H9 (cell line): ENCODE measurements around the gene LAX1. TPM values are rescaled to one million over a fixed set of nuclear protein-coding genes. Genes with fewer than 3 reads are reported as not detected.

ENCODE experiments used
- DNase-seq: peaks from one replicate; pipeline ENCODE4 v3.0.0-alpha.2; 2017
- H2AFZ ChIP-seq: one replicate; pipeline ENCODE4 v1.6.1; 2013; ENCODE audit warnings: mild to moderate bottlenecking, low read length, control low read depth, moderate library complexity
- H2AK5ac ChIP-seq: 2 replicates; pipeline ENCODE4 v1.6.1; 2013; ENCODE audit warnings: low read length, control low read depth, mixed read lengths; ENCODE audit not compliant: insufficient read length
- H2BK120ac ChIP-seq: one replicate; pipeline ENCODE4 v1.6.1; 2013; ENCODE audit warnings: low read depth, mild to moderate bottlenecking, low read length, control low read depth, inconsistent platforms; ENCODE audit not compliant: poor library complexity, severe bottlenecking
- H2BK12ac ChIP-seq: 2 replicates; pipeline ENCODE4 v1.6.1; 2013; ENCODE audit warnings: low read length, control low read depth, mixed read lengths, low read depth; ENCODE audit not compliant: insufficient read length
- H2BK15ac ChIP-seq: 2 replicates; pipeline ENCODE4 v1.6.1; 2013; ENCODE audit warnings: low read depth, low read length, control low read depth
- H2BK20ac ChIP-seq: one replicate; pipeline ENCODE4 v1.6.1; 2013; ENCODE audit warnings: low read depth, mild to moderate bottlenecking, low read length, control low read depth, inconsistent platforms; ENCODE audit not compliant: poor library complexity, severe bottlenecking
- H2BK5ac ChIP-seq: 2 replicates; pipeline ENCODE4 v1.6.1; 2013; ENCODE audit warnings: low read length, control low read depth, mixed read lengths; ENCODE audit not compliant: insufficient read length
- H3K14ac ChIP-seq: 2 replicates; pipeline ENCODE4 v1.6.1; 2013; ENCODE audit warnings: low read length, control low read depth; ENCODE audit not compliant: insufficient read depth
- H3K18ac ChIP-seq: 2 replicates; pipeline ENCODE4 v1.6.1; 2013; ENCODE audit warnings: low read depth, mild to moderate bottlenecking, mixed read lengths, low read length, control low read depth; ENCODE audit not compliant: insufficient read length
- H3K23ac ChIP-seq: 2 replicates; pipeline ENCODE4 v1.6.1; 2013; ENCODE audit warnings: low read length, control low read depth, mixed read lengths, low read depth; ENCODE audit not compliant: insufficient read length
- H3K23me2 ChIP-seq: 2 replicates; pipeline ENCODE4 v1.6.1; 2013; ENCODE audit warnings: low read depth, mild to moderate bottlenecking, mixed read lengths, low read length, control low read depth; ENCODE audit not compliant: insufficient read length, poor library complexity, severe bottlenecking
- H3K27ac ChIP-seq: 2 replicates; pipeline ENCODE4 v1.5.1; 2013; ENCODE audit warnings: low read length, control low read depth, mixed read lengths, low read depth; ENCODE audit not compliant: insufficient read length
- H3K27me3 ChIP-seq: 2 replicates; pipeline ENCODE4 v1.6.1; 2013; ENCODE audit warnings: low read length, control low read depth, inconsistent platforms; ENCODE audit not compliant: insufficient read depth
- H3K4ac ChIP-seq: 2 replicates; pipeline ENCODE4 v1.6.1; 2013; ENCODE audit warnings: low read depth, mild to moderate bottlenecking, control low read depth, inconsistent platforms, low read length, moderate library complexity
- H3K4me1 ChIP-seq: 2 replicates; pipeline ENCODE4 v1.6.1; 2013; ENCODE audit warnings: low read length, control low read depth, inconsistent platforms; ENCODE audit not compliant: insufficient read depth
- H3K4me2 ChIP-seq: 2 replicates; pipeline ENCODE4 v1.6.1; 2013; ENCODE audit warnings: low read length, control low read depth, mixed read lengths; ENCODE audit not compliant: insufficient read length, insufficient read depth
- H3K56ac ChIP-seq: 2 replicates; pipeline ENCODE4 v1.6.1; 2013; ENCODE audit warnings: low read depth, mild to moderate bottlenecking, mixed read lengths, low read length, control low read depth; ENCODE audit not compliant: insufficient read length
- H3K79me1 ChIP-seq: 2 replicates; pipeline ENCODE4 v1.6.1; 2013; ENCODE audit warnings: low read depth, mild to moderate bottlenecking, moderate library complexity, low read length, control low read depth, inconsistent platforms; ENCODE audit not compliant: insufficient read depth, poor library complexity, severe bottlenecking
- H3K79me2 ChIP-seq: 2 replicates; pipeline ENCODE4 v1.6.1; 2013; ENCODE audit warnings: low read length, control low read depth, inconsistent platforms; ENCODE audit not compliant: insufficient read depth
- H3K9ac ChIP-seq: 2 replicates; pipeline ENCODE4 v1.6.1; 2013; ENCODE audit warnings: low read length, control low read depth, mixed read lengths; ENCODE audit not compliant: insufficient read length; ENCODE audit errors: extremely low read depth
- H3K9me3 ChIP-seq: one replicate; pipeline ENCODE4 v1.6.1; 2013; ENCODE audit warnings: low read depth, low read length, inconsistent platforms; ENCODE audit not compliant: control insufficient read depth
- H3T11ph ChIP-seq: one replicate; pipeline ENCODE4 v1.6.1; 2013; ENCODE audit warnings: mild to moderate bottlenecking, low read length, control low read depth, inconsistent platforms
- H4K20me1 ChIP-seq: one replicate; pipeline ENCODE4 v1.6.1; 2013; ENCODE audit not compliant: control insufficient read depth, insufficient read length, insufficient read depth
- H4K5ac ChIP-seq: 2 replicates; pipeline ENCODE4 v1.6.1; 2013; ENCODE audit warnings: low read depth, mild to moderate bottlenecking, mixed read lengths, low read length, control low read depth; ENCODE audit not compliant: insufficient read length
- H4K8ac ChIP-seq: replicated peaks from 2 replicates; pipeline ENCODE4 v1.6.1; 2013; ENCODE audit warnings: low read length, control low read depth, mixed read lengths, low read depth; ENCODE audit not compliant: insufficient read length
- H4K91ac ChIP-seq: 2 replicates; pipeline ENCODE4 v1.6.1; 2013; ENCODE audit warnings: low read depth, mild to moderate bottlenecking, moderate library complexity, mixed read lengths, low read length, control low read depth; ENCODE audit not compliant: insufficient read length
- H3K27ac Mint-ChIP-seq, 3 experiments: 2 replicates in 2 of 3; 3 replicates in 1 of 3; pipeline ENCODE4 v1.8.0; 2020 to 2021; ENCODE audit warnings: mixed read lengths in 3 of 3, mild to moderate bottlenecking in 1 of 3, moderate library complexity in 1 of 3
- H3K27me3 Mint-ChIP-seq: 2 replicates; pipeline ENCODE4 v1.8.0; 2021; ENCODE audit warnings: low read depth, mild to moderate bottlenecking, moderate library complexity, mixed read lengths
- H3K36me3 Mint-ChIP-seq, 3 experiments: 2 replicates in 2 of 3; 3 replicates in 1 of 3; pipeline ENCODE4 v1.8.0; 2020 to 2021; ENCODE audit warnings: low read depth in 3 of 3, mixed read lengths in 3 of 3; ENCODE audit not compliant: insufficient read depth in 1 of 3
- H3K4me1 Mint-ChIP-seq, 2 experiments: 2 replicates each; pipeline ENCODE4 v1.8.0; 2020; ENCODE audit warnings: mixed read lengths in 2 of 2
- H3K4me3 Mint-ChIP-seq, 2 experiments: 2 replicates in 1 of 2; 3 replicates in 1 of 2; pipeline ENCODE4 v1.8.0; 2020 to 2021; ENCODE audit warnings: mild to moderate bottlenecking in 2 of 2, mixed read lengths in 2 of 2, moderate library complexity in 1 of 2
- H3K9me3 Mint-ChIP-seq, 2 experiments: 2 replicates in 1 of 2; 3 replicates in 1 of 2; pipeline ENCODE4 v1.8.0; 2020; ENCODE audit warnings: mild to moderate bottlenecking in 2 of 2, mixed read lengths in 2 of 2, moderate library complexity in 1 of 2
- WGBS: extraction: QIAGEN DNeasy Blood & Tissue Kit; methylation state at CpG from one replicate; pipeline ENCODE4 v1.1.7; 2013; ENCODE audit warnings: missing lambda C conversion rate, low lambda C conversion rate, mixed read lengths; ENCODE audit not compliant: insufficient read length; ENCODE audit errors: extremely low coverage; 5-methylcytosine and 5-hydroxymethylcytosine counted together
- total RNA-seq: library from RNA; stranded (reverse); gene quantifications from 2 replicates; pipeline ENCODE4 v1.2.1, GENCODE V29; 2021
- TF ChIP-seq, protein P1 (sequence below): fragments of 200-600 bp; sonication (generic); conservative IDR thresholded peaks from 3 replicates; pipeline ENCODE4 v1.8.0; 2021; ENCODE audit warnings: antibody characterized with exemption, mild to moderate bottlenecking

LAX1 gene
- total RNA-seq, 1 experiment from 2014 or later: not detected

DNA sequence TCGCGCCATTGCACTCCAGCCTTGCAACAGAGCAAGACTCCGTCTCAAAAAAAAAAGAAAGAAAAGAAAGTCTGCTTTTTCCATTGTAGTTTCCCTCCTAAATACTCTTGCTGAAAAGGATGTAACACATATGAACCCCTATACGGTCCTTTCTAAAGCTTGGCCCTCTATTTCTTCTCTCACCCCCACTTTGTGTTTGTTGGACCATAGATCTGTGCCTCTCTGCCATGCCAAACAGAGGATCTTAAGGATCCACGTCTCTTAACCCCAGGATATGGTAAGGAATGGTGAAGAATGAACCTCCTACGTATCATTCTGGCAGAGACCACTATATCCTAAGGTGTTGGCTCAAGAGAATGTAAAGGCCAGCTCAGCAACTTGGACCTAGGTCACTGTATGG is 18.7 kb upstream of the LAX1 start:
- Histone ChIP-seq H3K4ac (no peak overlapping the region), H3K4me1 (peaks cover 7% of the 10 kb centered on the region; the same call in 1 of the 2 replicates), H3K9ac (no peak overlapping the region), H4K8ac (no peak overlapping the region), H3K18ac (no peak overlapping the region), H4K91ac (no peak overlapping the region), H3K23me2 (no peaks in the 10 kb centered on the region), H3K14ac (no peak overlapping the region), H3K56ac (no peak overlapping the region), H2BK20ac (no peak overlapping the region), H3K79me2 (no peaks in the 10 kb centered on the region), H3K4me2 (no peak overlapping the region), H2AFZ (no peak overlapping the region), H2BK15ac (no peak overlapping the region), H2BK12ac (no peak overlapping the region), H2AK5ac (no peak overlapping the region), H2BK5ac (no peak overlapping the region), H4K5ac (no peak overlapping the region), H3K79me1 (no peaks in the 10 kb centered on the region), H3K23ac (no peak overlapping the region), H3K9me3 (no peaks in the 10 kb centered on the region), H3K27ac (no peak overlapping the region), H4K20me1 (no peaks in the 10 kb centered on the region), H2BK120ac (no peak overlapping the region), H3K27me3 (no peaks in the 10 kb centered on the region), H3T11ph (no peak overlapping the region)
- no peak overlapping the region for H3K27ac Mint-ChIP-seq
- WGBS: no CpG with 5 or more reads among the region's 6 CpGs
- no peaks in the 10 kb centered on the region for H3K27me3 Mint-ChIP-seq
- H3K4me1 Mint-ChIP-seq: peaks cover 23 to 26% of the 10 kb centered on the region in 2 experiments
- no peaks in the 10 kb centered on the region for H3K36me3 Mint-ChIP-seq
- no peak overlapping the region for H3K4me3 Mint-ChIP-seq
- no peak for DNase-seq
- no peaks in the 10 kb centered on the region for H3K9me3 Mint-ChIP-seq
- TF ChIP-seq, protein P1, sequence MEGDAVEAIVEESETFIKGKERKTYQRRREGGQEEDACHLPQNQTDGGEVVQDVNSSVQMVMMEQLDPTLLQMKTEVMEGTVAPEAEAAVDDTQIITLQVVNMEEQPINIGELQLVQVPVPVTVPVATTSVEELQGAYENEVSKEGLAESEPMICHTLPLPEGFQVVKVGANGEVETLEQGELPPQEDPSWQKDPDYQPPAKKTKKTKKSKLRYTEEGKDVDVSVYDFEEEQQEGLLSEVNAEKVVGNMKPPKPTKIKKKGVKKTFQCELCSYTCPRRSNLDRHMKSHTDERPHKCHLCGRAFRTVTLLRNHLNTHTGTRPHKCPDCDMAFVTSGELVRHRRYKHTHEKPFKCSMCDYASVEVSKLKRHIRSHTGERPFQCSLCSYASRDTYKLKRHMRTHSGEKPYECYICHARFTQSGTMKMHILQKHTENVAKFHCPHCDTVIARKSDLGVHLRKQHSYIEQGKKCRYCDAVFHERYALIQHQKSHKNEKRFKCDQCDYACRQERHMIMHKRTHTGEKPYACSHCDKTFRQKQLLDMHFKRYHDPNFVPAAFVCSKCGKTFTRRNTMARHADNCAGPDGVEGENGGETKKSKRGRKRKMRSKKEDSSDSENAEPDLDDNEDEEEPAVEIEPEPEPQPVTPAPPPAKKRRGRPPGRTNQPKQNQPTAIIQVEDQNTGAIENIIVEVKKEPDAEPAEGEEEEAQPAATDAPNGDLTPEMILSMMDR: no peak
